ENCODE data around the gene DCLK1. TPM values are rescaled to one million over a fixed set of nuclear protein-coding genes. Genes with fewer than 3 reads are reported as not detected.

DCLK1 gene
- total RNA-seq, 1 experiment from 2014 or later: not detected

GRCh38 chr13:35833031-35833430, 298.2 kb downstream of the DCLK1 start:
- no peak for TF ChIP-seq CTCF (IDR thresholded peaks at IDR 0.05)
- no peak for TF ChIP-seq TCF7L2 (IDR thresholded peaks at IDR 0.05; ENCODE audit: low read depth, low read length)
- no peak for TF ChIP-seq SIN3A (IDR thresholded peaks at IDR 0.05; ENCODE audit: borderline replicate concordance, insufficient read depth, low read depth, low read length)
- no peak for TF ChIP-seq REST (IDR thresholded peaks at IDR 0.05; ENCODE audit: insufficient read depth in 1 of 2, low read depth in 2 of 2, low read length in 1 of 2)
- TF ChIP-seq POLR2AphosphoS5 (IDR thresholded peaks at IDR 0.05; ENCODE audit: low read depth, low read length): no peak
- POLR2A ChIA-PET: no interaction called here
- DNase-seq (ENCODE audit: low read depth, low spot score): no peak
- ATAC-seq: no peak
- in situ Hi-C loops (cut with HindIII; ENCODE audit: low pct_unique_long_range_greater_than_20kb, low sequenced_read_pairs): no loop called here
- no TSS peak for BruUV-seq (replicated peaks)
- H3K27ac ChIP-seq (ENCODE audit: low read length): no peak overlapping the region
- intact Hi-C loops (cut with micrococcal nuclease; ENCODE audit: unreplicated experiment): no loop called here
- no peaks in the 10 kb centered on the region for H3K4me1 ChIP-seq (ENCODE audit: control insufficient read depth, insufficient read depth, low read length)
- H3K4me3 ChIP-seq (ENCODE audit: low read depth in 2 of 2, low read length in 2 of 2): no peak overlapping the region
- CTCF ChIA-PET: no interaction called here
- H3K9me3 ChIP-seq (ENCODE audit: control insufficient read depth, insufficient read depth, low read depth, low read length): no peaks in the 10 kb centered on the region
- no peaks in the 10 kb centered on the region for H3K36me3 ChIP-seq (ENCODE audit: control insufficient read depth, insufficient read depth, low read length)
- H3K27me3 ChIP-seq (ENCODE audit: control insufficient read depth, insufficient read depth, low read length): no peaks in the 10 kb centered on the region

- ChIA-PET CTCF (no interaction called here), POLR2A (no interaction called here)
- Histone ChIP-seq H3K27me3 (ENCODE audit: control insufficient read depth, insufficient read depth, low read length) (no peaks in the 10 kb centered on the region), H3K4me1 (ENCODE audit: control insufficient read depth, insufficient read depth, low read length) (no peaks in the 10 kb centered on the region), H3K9me3 (ENCODE audit: control insufficient read depth, insufficient read depth, low read depth, low read length) (no peaks in the 10 kb centered on the region), H3K4me3 (ENCODE audit: low read depth in 2 of 2, low read length in 2 of 2) (no peak overlapping the region), H3K27ac (ENCODE audit: low read length) (no peak overlapping the region), H3K36me3 (ENCODE audit: control insufficient read depth, insufficient read depth, low read length) (no peaks in the 10 kb centered on the region)
- BruUV-seq (replicated peaks): no TSS peak
- no peak for ATAC-seq
- no peak for DNase-seq (ENCODE audit: low read depth, low spot score)
- intact Hi-C loops (cut with micrococcal nuclease; ENCODE audit: unreplicated experiment) (no loop called here), in situ Hi-C loops (cut with HindIII; ENCODE audit: low pct_unique_long_range_greater_than_20kb, low sequenced_read_pairs) (no loop called here)
- no peak for TF ChIP-seq REST (IDR thresholded peaks at IDR 0.05; ENCODE audit: insufficient read depth in 1 of 2, low read depth in 2 of 2, low read length in 1 of 2)
- TF ChIP-seq POLR2AphosphoS5 (IDR thresholded peaks at IDR 0.05; ENCODE audit: low read depth, low read length): no peak
- TF ChIP-seq SIN3A (IDR thresholded peaks at IDR 0.05; ENCODE audit: borderline replicate concordance, insufficient read depth, low read depth, low read length): no peak
- no peak for TF ChIP-seq TCF7L2 (IDR thresholded peaks at IDR 0.05; ENCODE audit: low read depth, low read length)
- no peak for TF ChIP-seq CTCF (IDR thresholded peaks at IDR 0.05)
These were observed 298.6 kb downstream of the DCLK1 start for GRCh38 chr13:35832551-35832950.
